GM18870 (cell line): ENCODE measurements around the gene CIBAR2.

Experiments
- ATAC-seq: cut with Tn5 transposase; IDR thresholded peaks from one replicate; pipeline ENCODE4 v1.9.1; 2021; ENCODE audit warnings: moderate library complexity; ENCODE audit not compliant: unreplicated experiment

Gene CIBAR2

DNA sequence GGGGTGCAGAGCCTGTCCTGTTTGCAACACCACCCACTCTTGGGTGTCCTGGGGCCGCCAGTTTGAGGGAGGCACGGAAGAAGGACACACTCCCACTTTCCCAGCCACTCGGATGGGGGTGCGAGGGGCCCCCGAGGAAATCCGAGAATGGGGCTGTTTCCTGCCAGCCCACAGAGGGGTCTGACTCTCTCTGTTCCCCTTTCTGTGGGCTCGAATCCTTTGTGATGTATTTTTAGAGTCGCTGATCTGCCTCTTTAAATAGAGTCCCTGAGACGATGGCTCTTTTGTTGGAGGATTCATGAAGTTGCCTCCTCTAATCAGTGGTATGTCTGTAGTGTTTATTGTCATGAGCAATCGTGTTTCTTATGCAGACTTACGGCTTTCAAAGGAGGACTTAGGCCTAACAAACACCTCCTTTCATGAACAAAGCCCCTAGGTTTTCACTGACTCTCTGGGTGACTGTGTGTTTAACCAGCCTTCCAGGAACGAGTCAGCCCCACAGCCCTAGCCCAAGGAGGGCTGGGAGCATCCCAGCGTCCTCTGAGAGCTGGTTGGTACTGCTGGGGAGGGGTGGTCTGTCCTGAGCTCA, 29.1 kb downstream of the CIBAR2 start:
- no peak for ATAC-seq

GRCh38 chr16:85082173-85083050, 29.9 kb downstream of the CIBAR2 start:
- no peak for ATAC-seq

- ATAC-seq = no peak
Measured at GRCh38 chr16:85081765-85082164, 30.5 kb downstream of the CIBAR2 start.

- no peak for ATAC-seq
Measured at GRCh38 chr16:85081038-85081437, 31.2 kb downstream of the CIBAR2 start.

- ATAC-seq = no peak
Measured at GRCh38 chr16:85079785-85080570, 32.3 kb downstream of the CIBAR2 start.

- ATAC-seq = no peak
Measured at GRCh38 chr16:85078952-85079351, 33.3 kb downstream of the CIBAR2 start.

DNA sequence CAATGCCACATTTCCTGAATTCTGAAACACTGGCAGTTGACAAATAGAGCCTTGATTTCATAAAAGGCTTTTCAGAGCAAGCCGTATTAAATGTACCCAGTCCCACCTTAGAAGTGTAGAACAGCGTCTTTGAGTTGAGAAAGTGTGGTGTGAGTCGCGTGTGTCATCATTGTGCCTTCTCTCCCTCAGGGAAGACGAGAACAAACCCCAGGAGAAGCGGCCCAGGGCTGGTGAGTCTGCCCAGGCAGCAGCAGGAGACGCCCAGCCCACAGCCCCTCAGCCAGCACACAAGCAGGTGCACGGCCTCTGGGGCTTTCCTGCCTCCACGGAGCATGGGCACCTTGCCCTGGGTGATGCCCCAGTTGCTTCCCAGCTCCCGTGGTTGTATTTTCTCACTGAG, 34.0 kb downstream of the CIBAR2 start:
- ATAC-seq = no peak

DNA sequence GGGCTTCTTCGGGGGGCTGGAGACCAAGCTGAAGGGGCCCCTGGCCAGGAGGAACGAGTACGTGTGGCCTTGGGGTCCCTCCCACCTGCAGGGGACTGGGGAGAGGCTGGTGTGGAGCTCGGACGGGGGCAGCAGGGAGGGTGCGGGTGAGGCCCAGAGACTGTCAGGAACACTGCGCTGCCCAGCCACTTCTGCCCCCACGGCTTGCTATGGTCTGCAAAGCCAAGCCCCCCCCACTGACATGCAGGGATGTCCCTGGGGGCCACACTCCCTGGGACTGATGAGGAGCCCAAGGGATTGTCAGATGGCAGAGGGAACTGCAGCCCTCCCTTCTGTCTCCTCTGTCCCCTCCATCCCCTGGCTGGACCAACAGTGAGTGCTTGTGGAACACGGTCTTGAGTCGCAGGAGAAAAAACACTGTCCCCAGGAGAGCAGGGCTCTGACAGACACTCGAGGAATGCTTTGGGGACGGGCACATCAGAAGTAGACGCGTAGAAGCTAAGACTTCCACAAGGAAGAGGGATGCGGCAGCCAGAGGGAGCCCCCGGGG, 34.6 kb downstream of the CIBAR2 start:
- ATAC-seq = no peak

GRCh38 chr16:85077039-85077438, 35.2 kb downstream of the CIBAR2 start:
- no peak for ATAC-seq

DNA sequence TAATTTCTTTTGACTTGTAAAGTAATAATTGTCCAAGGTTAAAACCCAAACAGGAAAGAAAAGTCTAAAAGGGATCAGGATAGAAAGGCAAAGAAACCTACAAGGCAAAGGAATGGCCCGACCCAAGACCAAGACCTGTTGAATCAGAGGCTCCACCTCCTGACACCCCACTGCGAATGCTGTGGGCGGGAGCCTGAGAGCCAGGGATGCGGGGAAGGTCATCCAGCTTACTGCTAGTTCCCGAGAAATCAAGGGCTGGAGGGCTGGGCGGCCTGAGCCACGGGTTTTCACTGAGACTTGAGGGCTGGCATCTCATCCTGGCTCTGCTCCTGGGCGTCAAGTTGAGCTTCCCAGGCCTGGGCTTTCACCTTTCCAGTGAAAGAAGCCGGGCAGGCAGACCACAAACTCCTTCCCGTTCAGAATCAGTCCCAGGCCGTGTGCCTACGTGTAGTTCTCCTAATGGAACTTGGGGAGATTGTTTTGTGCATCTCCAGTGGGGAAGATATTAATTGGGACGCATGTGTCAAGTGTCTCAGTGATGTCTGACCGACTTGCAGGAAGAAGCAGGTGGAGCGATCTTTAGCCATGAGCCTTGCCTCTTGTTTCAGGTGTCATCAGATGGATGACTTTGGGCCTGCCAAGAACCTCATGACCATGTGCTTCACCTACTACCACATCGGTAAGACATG, 36.9 kb downstream of the CIBAR2 start:
- no peak for ATAC-seq

- no peak for ATAC-seq
Measured at GRCh38 chr16:85074225-85074914, 37.9 kb downstream of the CIBAR2 start.

DNA sequence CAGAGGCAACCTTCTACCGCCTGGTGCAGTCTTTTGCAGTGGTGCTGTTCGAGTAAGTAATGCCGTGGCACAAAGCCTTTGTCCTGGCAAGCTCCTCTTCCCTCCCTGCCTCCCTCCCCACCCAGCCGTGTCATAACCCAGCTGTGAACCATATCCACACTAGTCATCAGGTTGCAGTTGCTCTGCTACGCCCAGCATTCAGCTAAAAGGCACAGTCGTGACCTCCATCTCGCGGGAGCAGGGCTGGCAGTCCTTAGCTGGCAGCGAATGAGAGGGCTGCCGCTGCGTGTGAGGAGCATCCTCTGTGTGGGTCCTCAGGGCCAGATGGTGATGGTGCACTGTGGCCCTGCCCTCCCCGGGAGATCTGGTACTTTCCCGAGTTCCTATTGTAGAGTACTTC, 39.3 kb downstream of the CIBAR2 start:
- ATAC-seq = no peak

GRCh38 chr16:85072076-85072860, 40.0 kb downstream of the CIBAR2 start:
- no peak for ATAC-seq

GRCh38 chr16:85069171-85069570, 43.1 kb downstream of the CIBAR2 start:
- ATAC-seq = no peak

DNA sequence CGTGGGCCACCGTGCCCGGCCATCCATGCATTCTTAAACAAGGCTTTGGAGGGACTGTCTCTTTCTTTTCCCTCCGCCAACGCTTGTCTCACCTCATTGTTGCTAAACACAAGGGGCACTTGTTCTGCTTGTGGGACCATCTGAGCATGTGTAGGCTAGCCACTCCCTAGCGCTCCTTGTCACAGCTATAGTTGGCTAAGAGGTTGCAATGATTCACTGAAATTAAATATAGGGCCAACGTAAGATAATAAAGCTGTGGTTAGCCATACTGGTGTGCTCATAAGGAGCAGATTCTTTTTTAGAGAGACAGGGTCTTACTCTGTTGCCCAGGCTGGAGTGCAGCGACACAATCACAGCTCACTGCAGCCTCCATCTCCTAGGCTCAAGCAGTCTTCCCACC, 43.5 kb downstream of the CIBAR2 start:
- no peak for ATAC-seq

- no peak for ATAC-seq
Measured at GRCh38 chr16:85067426-85067825, 44.8 kb downstream of the CIBAR2 start.

DNA sequence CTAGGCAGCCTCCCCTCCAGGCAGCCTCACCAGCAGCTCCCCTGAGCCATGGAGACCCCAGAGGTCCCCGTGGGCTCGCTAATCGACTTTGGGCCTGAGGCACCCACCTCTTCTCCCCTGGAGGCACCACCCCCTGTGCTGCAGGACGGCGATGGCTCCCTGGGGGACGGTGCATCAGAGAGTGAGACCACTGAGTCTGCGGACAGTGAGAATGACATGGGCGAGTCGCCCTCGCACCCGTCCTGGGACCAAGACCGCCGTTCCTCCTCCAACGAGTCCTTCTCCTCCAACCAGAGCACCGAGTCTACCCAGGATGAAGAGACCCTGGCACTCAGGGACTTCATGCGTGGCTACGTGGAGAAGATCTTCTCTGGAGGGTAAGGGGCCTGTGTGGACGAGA, 45.2 kb downstream of the CIBAR2 start:
- ATAC-seq = no peak

- no peak for ATAC-seq
Measured at GRCh38 chr16:85066346-85066885, 45.9 kb downstream of the CIBAR2 start.

DNA sequence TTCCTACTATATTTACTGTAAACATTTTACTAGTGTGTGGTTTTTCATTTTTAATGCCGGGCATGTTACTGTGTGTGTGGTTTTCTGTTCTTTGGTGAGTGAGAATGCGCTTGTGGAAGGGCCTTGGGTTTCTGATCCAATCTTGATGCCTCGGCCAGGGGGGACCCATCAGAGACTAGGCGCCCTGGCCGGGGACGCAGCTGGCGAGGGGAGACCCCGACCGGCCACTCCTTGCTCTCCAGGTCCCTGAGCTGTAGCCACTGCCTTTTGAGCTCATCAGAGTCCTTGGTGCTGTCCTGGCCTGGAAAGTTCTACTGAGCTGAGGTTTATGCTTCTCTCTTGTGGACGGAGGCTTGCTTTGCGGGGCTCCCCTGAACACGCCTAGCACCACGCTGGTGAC, 47.2 kb downstream of the CIBAR2 start:
- no peak for ATAC-seq
